HG02870 (cell line): ENCODE data around the gene SCN4A.

Source experiments
- ATAC-seq: cut with Tn5 transposase; IDR thresholded peaks from one replicate; pipeline ENCODE4 v1.9.1; 2021; ENCODE audit warnings: mild to moderate bottlenecking, moderate library complexity; ENCODE audit not compliant: unreplicated experiment

Gene SCN4A

DNA sequence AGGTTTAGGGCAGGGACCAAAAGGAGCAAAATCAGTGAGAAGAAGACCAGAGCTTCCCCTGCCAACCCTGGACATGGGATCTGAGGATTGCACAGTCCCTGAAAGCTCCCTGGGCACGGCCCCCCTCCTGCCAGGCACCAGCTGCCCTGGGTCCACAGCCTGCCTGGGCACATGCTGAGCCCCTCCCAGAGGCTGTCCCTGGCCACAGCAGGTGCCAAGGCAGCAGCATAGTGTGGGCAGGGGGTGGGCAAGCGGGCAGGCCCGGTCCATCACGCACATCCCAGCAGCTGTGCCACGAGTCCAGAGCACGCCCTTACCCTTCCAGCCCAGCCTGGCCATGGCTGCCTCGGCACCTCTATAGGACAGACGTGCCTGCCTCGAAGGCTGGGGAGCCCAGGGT, 12.7 kb downstream of the SCN4A start:
- ATAC-seq: no peak

- ATAC-seq: no peak
These were observed 16.3 kb downstream of the SCN4A start for GRCh38 chr17:63956296-63956920.

DNA sequence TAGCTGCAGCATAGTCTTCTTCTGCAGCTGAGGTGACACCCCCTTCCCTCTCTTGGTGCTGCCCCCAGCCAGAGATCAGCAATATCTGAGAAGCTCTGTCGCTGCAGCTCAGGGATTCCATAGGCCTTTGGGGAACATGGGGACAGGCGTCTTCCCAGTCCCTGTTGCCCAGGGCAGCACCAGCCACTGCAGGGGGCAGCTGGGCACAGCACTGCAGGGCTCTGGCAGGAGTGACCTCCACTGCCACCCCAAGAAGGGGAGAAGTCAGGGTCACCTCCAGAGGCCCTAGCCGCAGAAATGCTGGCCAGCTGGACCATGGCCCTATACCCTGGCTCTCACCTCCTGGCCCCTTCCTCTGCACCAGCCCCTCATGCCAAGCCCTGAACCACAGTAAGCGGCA, 16.9 kb downstream of the SCN4A start:
- ATAC-seq: no peak

- ATAC-seq: no peak
These were observed 17.5 kb downstream of the SCN4A start for GRCh38 chr17:63955232-63955631.

- ATAC-seq: no peak
These were observed 18.2 kb downstream of the SCN4A start for GRCh38 chr17:63954402-63955063.

- ATAC-seq: no peak
These were observed 21.5 kb downstream of the SCN4A start for GRCh38 chr17:63950940-63951907.

GRCh38 chr17:63949576-63950250, 23.0 kb downstream of the SCN4A start:
- no peak for ATAC-seq

DNA sequence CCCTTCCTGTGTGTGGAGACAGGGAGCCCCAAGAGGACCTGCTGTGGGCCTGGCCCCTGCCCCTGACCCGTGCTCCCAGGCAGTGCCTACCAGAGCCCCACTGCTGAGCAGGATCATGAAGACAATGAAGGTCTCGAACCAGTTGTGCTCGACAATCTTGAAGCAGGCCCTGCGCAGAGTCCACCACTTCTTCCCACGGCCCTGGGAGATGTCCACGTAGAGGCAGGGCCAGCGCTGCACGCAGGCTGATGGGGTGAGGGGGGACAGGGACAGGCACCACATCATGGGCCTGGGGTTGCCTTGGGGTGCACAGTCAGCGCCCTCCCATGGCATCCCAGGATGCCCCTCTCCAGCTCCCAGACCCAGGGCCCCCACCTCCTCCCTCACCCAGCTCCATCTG, 24.2 kb downstream of the SCN4A start:
- ATAC-seq: no peak

- no peak for ATAC-seq
These were observed 24.9 kb downstream of the SCN4A start for GRCh38 chr17:63947711-63948330.

- ATAC-seq: no peak
These were observed 26.0 kb downstream of the SCN4A start for GRCh38 chr17:63946440-63947363.

- ATAC-seq: no peak
These were observed 26.8 kb downstream of the SCN4A start for GRCh38 chr17:63945784-63946439.

GRCh38 chr17:63944736-63945499, 27.8 kb downstream of the SCN4A start:
- no peak for ATAC-seq

GRCh38 chr17:63943745-63944144, 29.0 kb downstream of the SCN4A start:
- ATAC-seq: no peak

GRCh38 chr17:63942309-63942985, 30.3 kb downstream of the SCN4A start:
- ATAC-seq: no peak

DNA sequence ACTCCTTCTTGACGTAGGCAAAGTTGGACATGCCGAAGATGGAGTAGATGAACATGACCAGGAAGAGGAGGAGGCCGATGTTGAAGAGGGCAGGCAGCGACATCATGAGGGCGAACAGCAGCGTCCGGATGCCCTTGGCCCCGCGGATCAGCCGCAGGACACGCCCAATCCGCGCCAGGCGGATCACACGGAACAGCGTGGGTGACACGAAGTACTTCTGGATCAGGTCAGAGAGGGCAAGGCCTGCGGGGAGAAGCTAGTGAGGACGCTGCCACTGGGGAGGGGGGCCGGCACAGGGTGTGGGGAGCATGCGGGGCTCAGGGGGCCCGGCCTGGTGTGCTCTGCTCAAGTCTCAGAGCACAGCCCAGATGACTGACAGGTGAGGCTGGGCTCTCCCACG, 31.0 kb downstream of the SCN4A start:
- ATAC-seq: no peak

- ATAC-seq: no peak
These were observed 31.6 kb downstream of the SCN4A start for GRCh38 chr17:63941162-63941561.

- ATAC-seq: no peak
These were observed 32.1 kb downstream of the SCN4A start for GRCh38 chr17:63940584-63940983.

DNA sequence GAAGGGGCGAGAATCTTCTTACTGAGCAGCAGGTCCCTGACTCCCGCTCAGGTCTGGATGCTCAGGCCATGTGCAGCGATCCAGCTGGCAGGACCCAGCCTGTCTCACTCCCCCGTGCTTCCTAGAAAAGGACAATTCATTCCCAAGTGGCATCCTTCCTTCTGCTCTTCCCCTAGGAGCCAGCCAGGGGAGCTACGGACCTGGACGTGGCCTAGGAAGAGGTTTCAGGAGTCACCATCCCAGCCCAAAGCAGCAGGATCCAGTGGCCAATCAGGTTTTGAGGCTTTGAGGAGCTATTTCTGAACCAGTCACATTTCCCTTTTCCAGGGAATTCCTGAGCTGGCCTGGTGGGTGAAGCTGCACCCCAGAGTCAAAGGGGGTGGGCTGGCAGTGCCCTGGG, 32.8 kb downstream of the SCN4A start:
- no peak for ATAC-seq
